Stimulated activated CD4-positive, alpha-beta T cell treated with anti-CD3 and anti-CD28 coated beads, Interleukin-1b, Interleukin-23, amount 100 ng/mL, for 48 hours (primary cell): ENCODE data around the gene LTBP1.

Experiments used
- DNase-seq: peaks from one replicate; pipeline ENCODE4 v3.0.0-alpha.2; 2020

The LTBP1 gene

DNA sequence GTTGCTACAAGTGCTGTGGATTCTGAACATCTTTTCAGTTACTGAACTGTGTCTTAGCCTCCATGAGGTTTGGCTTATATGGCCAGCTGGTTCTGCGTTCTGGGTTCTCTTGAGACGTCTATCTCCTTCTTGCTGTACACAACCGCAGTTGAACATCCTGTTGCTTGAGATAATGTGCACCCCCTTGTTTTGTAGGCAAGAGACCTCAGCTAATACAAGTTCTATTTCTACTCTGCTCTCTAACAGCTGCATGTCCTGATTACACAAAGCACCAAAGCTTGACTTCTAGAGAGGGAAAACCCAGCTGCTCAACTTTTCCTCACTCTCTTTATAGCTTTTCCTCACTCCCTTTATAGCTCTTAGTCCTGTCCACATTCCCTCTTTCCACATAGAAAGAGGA, 176.0 kb downstream of the LTBP1 start:
- no peak for DNase-seq

DNA sequence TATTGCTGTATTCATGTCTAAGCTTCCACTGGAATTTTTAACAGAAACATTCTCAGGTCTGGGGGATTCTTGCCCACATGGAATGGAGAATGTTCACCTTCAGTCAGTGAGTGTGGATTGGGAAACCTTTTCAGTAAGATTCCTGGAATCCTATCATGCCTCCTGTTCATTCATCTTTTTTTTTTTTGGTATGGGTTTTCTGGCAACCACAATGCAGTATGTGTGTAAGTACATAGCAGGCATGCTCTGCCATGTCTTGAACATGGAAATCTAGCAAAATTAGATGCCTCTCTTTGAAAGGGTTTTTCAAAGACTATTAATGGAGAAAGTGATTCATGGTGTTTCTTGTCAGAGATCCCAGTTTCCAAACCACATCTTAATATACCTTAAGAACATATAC, 176.5 kb downstream of the LTBP1 start:
- DNase-seq, result no peak

DNA sequence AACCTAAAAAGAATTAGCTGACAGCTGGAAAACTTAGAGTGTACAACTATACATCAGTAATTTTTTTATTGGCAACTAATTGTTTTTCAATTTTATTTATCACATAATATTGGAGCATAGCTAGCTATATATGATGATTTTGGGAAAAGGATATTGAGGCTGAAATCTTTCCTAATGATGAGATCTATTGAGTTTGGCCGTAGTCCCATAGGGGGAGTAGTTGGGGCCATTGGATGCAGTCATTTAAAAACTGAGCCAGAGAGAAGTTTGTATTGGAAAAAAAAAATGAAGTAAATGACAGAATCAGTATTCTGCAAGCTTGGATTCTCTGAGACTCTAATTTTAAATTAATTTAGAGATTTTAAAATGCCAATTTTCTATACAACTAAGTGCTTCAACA, 179.8 kb downstream of the LTBP1 start:
- no peak for DNase-seq

DNA sequence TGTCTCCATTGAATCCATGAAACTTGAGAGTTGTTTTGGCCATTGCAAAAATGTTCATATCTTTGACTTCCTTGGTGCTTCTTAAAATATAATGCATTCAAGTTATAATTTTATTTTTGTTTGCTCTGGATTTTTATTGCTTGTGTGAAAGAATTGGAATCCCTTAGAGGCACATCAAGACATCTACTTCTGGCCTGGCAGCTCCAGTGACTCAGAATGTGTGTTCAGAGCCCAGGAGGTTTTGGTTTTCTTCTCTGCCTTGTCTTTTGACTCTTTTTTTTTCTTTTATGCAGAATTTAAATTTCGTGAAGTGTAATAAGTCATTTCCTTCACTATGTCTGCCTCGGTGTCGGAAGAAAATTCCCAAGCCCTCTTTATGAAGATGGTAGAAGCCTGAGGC, 180.2 kb downstream of the LTBP1 start:
- DNase-seq, result no peak

DNA sequence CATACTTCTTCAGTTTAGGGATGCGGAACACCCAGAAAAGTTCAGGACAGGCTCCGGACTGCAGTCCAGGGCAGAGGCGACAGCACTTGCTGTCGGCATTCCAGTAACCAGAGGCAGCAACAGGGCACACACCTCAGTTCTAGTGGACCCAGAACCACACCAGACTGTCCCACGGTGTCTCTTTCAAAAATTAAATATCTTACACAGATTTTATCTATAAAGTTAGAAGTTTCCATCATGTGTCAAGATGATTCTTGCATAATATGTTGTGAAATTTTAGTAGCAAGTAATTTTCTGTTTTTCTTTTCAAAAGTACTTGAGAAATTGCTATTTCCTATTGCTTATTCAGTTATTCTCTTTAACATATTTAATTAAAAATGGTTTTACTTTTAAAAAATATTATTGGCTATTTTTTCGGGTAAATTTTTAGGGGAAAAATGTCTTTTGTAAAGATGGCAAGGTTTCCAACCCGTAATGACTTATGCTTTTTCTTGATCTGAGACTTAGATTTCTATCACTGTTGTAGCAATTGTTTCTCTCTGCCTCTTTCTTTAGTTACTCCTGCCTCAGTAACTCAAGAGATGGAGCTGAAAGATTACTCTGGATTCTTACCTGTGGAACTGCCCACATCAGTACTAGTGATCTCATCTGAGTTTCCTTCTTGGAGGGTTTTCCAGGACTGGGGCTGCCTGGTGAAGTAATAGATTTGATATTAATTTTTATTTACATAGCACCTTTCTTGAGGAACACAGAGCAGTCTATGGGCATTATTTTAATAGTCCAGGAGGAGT, 182.7 kb downstream of the LTBP1 start:
- no peak for DNase-seq

DNA sequence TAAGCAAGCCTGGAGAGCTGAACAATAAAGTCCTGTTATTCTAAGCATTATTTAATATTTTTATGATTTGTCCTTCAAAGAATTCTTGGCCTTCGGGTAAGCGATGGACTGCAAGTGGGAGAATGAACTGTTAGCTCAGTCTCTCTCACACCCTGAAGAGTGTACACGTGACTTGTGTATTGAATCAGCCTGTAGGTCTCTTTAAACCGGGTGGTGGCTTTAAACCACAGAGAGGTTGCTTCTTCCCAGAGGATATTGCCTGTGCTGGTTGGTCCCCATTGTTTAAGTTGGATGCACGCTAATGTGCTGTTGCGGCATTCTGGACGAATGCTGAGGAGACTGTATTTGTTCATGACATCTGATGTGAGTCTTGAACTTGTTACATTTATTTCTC, 183.3 kb downstream of the LTBP1 start:
- no peak for DNase-seq

DNA sequence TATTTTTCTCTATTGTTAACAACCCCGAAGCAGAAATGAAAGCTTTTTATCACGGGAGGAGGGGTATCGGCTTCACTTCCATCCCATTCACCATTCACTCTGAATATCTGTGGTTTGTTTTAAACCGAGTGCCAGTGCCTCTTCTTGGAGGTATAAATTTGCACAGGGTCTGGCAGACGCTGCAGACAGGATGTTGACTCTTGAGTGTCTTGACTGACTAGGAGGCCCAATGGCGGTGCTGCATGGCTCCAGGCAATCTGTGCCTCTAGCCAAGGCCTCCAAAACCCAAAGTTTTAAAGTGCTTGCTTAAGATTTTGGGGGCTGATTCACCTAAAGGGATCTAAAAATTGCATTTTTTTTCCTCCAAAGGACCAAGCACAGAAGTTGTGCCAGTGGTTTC, 183.8 kb downstream of the LTBP1 start:
- DNase-seq, result no peak

DNA sequence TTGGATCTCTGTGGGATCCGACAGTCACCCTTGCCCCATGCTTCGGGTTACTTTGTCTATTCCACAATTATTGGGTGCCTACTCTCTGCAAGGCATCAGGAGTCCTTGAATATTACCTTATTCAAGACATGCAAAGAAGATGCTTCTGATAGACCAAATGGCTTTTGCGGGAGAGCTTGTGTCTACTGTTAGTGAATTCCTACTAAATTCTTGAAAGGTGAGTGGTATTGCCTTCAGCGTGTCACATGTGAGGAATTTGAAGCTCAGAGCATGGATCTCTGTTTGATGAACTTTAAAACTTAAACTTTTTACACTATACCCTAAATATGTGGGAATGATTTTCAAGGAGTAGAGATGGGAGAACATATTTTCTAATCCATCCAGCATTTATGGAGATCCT, 184.4 kb downstream of the LTBP1 start:
- DNase-seq, result no peak

DNA sequence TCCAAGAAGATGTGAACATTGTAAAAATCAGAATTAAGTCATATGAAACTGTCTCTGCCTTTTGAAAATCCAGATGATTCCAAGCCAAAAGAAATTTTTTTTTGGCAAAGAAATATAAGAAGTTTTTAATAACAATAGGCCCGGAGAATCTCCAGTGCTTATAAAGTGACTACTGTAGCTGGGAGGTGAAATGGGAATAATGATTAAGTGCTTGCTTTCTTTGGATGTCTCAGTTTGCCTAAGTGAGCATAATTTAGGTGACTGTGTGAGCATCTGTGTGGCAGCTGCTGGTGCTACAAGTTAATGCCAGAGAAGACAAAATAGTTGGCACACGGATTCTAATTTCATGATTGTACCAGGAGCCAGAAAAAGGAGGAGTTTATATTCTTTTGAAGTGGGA, 185.0 kb downstream of the LTBP1 start:
- DNase-seq, result no peak

DNA sequence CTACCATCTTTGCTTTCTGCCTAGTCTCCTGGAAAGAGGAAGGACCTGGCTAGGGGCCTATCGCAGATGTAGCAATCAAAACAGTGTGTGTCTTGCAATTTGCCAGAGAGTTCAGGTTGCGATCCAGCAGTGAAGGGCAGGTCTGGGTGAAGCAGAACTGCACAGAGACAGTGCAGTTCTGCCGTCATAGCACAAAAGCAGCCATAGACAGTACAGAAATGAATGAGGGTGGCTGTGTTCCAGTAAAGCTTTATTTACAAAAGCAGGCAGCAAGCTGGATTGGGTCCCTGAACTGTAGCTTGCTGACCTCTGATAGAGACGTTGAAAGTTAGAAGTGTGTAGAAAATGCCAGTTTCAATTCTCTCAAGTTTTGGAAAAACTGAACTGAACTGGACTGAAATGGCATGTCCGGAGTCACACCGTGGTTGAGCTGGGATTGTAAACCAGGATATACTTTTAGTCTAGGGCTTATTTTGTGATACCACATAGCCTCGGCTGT, 186.8 kb downstream of the LTBP1 start:
- no peak for DNase-seq

DNA sequence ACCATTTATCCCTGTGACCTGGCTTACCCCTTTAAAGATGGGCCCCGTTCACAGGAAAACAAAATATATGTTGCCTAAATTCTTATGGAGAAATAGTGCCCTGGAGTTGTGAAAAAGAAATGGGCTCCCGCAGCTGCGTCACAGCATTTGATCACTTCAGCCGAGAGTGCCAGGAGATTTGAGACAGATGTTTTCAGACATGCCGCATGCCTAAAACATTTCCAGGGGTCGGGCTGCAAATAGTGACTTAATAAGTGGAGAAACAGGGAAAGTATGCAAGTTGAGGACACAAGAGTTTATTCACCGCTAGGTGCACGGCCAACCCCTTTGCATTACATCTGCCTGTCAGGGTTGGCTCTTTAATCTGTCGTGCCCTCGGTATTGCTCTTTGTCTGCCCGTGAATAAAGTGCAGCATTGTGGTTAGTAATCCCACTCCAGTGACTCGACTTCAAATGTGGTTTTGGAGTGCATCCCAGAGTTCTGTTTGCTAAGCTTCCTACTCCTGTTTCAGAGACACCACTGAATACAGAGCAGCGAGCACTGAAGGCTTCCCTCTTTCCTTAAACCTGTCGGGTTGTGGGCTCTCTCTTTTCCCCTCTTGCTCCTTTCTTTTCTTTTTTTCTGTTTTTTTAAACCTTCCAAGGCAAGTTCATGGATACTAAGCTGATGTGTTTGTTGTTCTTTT, 187.5 kb downstream of the LTBP1 start:
- no peak for DNase-seq

DNA sequence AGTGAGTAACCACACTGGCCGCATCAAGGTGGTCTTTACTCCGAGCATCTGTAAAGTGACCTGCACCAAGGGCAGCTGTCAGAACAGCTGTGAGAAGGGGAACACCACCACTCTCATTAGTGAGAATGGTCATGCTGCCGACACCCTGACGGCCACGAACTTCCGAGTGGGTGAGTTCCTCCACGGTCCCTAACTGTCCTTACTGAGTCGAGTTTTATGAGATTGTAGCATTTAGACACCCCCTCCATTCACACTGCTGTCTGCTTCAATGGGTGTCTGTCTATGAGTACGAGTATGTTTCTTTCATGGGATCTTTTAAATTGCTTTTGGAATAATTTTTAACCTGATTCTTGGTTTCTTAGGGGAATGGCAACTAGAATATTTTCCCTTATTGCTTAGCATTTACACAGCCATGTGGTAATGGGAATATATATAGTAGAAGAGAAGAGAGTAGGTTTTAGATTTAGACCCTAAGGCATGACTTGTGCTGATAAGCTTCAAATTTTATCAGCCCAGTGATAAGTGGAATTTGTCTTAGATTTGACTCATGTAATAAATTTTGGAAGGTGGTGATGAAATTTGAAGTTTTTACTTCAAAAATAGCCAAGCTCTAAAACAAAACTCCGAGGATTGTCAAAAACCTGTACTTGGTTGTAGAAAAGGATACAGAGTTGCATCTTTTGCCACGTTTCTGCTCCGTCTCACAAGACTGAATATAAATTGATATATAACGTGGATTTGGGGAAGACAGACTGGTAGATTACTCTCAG, 188.2 kb downstream of the LTBP1 start:
- DNase-seq, result no peak

DNA sequence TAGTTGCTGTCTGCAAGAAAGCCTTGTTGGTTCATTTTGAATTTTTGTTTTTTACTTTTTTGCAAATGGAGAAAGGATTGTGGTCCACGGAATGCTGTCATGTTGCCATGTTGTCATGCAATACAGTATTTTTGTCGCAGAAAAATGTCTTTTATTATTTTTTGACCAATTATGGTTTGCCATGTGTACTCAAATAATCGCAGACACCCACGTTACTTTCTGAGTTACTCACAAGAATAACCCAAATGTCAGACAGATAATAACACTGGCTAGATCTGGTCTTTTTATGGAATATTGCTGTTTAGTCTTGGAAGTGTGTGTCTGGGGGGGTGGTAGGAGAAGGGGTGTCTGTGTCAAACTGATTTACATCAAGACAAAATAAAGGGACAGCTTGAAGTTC, 188.9 kb downstream of the LTBP1 start:
- DNase-seq, result no peak

DNA sequence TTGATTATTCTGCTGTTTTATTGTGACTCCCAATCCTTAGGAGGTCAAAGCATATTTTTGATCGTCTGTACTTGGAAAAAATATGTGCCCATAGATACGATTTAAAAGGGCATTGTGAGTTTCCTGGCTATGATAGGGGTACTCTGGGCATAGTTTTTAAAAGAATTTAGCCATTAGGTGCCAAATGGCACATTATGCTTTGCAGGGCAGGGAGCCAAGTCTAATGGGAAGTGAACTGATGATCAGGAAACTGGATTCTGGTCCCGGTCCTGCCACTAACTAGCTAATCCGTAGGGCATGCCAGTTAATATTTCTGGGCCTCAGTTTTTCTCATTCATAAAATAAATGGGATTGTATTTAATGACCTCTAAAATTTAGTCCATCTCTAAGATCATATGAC, 189.3 kb downstream of the LTBP1 start:
- no peak for DNase-seq

DNA sequence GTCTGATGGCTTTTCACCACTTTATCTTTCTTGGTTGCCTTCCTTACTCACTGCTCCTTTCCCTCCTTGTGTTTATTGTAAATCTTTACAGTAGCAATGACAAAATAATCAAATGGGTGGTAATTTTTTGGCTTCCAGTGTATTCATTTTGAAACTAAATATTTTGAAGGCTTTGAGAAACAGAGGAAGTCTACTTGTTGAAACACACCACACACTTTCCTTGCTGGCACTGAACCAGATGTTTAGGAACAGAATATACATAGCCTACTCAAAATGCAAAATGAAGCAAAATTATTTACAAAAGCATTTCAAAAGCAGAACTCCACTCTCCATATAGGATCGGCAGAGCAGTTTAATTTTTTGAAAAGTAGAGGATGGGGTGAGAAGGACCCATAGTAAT, 189.8 kb downstream of the LTBP1 start:
- no peak for DNase-seq

DNA sequence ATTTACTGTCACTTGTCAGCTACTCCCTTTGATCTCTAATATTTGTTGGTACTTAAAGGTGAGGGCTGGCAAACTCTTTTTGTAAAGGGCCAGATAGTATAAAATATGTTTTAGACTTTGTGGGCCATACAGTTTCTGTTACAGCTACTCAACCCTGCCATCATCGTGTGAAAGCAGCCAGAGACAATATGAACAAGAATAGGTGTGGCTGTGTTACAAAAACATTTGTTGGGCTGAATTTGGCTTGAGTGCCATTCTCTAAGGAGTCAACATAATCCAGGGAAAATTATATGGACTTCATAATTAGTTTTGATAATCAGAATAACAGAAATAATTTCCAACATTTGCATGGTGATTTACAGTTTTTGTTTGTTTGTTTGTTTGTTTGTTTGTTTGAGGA, 190.6 kb downstream of the LTBP1 start:
- no peak for DNase-seq

DNA sequence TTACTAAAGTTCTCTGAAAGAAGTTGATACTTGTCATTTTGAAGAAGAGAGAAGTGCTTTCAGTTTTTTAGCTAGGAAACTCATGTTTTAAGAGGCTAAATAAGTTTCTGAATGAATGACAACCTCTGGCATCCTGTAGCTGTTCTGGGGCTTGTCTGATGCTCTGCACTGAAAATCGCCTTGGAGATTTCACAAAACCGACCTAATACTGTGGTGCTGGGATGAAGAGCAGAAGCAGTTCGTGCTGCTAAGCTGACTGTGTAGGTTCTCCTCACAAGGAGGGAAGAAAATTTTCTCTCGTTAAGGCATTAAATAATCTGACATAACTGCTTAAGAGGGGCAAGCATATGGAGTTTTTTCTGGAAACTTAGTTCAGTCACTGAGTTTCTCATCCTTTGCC, 193.2 kb downstream of the LTBP1 start:
- DNase-seq, result no peak

DNA sequence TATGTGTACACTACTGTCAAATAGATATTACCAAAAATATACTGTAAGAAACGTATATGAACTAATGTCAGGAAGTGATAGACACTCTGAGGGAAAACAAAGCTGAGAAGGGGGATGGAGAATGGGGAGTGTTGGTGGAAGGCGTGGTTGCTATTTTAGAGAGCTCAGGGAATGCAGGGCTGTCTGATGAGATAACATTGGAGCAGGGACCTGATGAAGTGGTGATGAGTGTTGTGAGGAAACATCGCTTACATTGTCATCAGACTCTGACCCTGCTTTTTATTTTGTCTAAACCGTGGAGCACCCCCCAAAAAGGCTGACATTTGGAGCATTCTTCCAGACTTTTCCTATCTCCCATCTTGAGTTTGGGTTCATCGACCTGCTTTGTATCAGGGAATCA, 194.7 kb downstream of the LTBP1 start:
- DNase-seq, result no peak

DNA sequence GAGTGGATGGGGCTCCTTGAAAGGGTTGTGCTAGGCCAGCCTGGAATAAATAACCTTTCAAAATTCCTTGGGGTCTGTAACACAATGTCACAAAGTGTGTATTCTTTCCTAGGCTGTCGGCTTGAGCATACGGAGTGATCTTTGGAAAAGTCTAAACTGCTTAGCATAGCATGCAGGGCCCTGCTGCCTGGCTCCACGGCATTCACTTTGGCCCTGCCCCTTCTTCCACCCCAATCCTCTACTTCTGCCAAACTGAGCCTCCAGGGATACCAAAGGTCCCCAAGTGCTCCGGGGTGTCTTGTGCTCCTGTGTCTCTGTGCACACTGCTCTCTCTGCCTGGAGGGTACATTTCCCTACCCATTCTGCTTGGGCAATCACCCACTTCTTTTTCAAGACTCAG, 196.1 kb downstream of the LTBP1 start:
- no peak for DNase-seq

DNA sequence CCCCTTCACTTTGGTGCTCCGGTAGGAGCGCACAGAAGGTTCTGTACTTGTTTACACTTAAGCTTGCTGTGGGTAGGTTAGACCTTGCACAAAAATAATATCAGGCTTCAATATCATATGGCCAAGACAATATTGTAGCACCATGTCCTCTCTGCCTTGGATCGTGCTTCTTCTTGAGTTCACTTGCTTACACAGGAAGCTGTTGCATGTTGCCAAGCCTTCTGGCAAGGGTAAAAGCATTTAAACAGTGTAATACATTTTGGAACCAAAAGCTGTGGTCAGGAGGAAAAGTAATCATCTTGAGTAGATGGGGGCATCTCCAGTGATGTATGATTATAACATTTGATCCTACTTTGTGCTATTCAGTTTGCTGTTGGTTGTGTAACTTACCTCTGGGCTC, 197.5 kb downstream of the LTBP1 start:
- DNase-seq, result no peak

DNA sequence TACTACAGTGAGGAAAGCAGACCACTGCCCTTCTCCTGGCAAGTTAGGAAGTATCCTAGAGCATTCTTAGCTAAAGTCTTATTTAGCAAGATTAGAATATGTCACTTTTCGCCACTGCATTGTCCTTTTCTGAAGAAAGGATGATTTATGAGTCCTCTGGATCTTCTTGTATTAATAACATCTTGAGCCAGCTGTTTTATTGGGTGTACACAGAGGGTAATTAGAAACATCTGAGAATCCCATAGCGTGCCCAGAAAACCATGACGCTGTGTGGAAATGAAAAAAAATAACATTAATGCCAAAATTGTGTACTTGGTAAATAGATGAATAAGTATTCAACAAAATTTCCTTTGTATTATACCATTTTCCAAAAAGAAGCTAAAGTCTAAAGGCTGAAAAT, 198.7 kb downstream of the LTBP1 start:
- DNase-seq, result no peak

DNA sequence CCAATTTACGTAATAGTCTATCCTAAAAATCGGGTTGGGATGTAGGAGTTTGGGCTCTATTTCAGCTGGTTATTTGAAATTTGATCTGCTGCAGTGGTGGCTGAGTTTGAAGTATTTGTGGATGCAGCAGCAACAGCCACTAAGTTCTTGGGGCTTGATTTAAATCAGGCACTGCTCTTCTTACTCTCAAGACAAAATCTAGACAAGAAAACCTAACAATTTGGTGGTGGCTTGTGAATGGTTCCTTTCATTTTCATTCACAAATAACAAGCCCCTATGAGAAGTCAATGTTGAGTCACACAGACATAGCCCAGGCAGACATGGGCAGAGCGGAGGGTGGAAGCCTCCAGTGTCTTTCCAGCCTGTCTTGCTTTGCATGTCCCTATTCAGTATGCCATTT, 199.3 kb downstream of the LTBP1 start:
- DNase-seq, result no peak

DNA sequence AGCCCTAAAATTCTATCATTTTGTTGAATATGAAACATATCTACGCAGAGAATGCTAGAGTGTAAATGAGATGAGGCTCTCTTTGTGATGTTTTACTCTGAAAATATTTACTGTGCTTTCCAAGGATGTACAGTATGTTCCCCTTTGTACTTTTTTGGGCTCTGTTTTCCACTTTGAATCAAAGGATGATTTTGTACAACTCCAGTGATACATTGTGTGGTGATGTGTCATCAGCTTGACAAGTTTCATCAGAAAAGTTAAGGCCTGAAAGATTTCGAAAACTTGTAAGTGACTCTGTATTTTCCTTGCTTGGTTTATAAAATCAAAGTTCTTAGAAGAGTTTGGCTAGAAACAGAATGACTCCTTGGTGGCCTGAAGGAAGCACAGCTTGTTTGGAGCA, 206.3 kb downstream of the LTBP1 start:
- no peak for DNase-seq

DNA sequence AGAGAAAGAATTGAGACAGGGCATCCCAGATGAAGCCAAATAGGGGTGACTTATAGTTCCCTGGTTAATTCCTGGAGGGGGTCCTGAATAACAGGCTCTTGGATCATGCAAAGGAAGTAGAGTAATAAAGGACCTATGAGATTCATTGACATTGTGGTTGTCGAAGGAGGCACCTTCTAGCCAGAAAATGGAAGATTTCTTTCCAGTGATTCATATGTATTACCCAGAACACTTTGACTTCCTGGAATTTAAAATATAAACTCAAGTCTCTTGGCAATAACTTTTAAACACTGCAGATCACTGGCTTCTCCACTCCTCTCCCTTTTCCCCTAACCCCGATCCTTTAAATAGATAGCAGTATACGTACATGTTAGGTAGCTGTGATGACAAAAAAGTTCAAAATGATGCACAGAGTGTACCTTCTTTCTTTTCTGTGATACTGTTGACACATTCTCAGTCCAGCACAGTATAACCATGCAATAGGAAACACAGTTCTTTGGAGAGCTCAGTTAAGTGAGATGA, 211.8 kb downstream of the LTBP1 start:
- no peak for DNase-seq
